ENCODE data around the gene TTF2. TPM values are rescaled to one million over a fixed set of nuclear protein-coding genes. Genes with fewer than 3 reads are reported as not detected.

Gene TTF2
- total RNA-seq, 4 donors from 2014 or later, result 12.1 to 59.4 (median 28.5) TPM

GRCh38 chr1:117017648-117018047 is 42.5 kb upstream of the TTF2 start:
- no peak for TF ChIP-seq CTCF (IDR thresholded peaks at IDR 0.05)
- no peak for TF ChIP-seq POLR2A (IDR thresholded peaks at IDR 0.05)
- DNase-seq, result no peak
- H3K27ac ChIP-seq, result no peak overlapping the region
- H3K4me1 ChIP-seq, result no peaks in the 10 kb centered on the region
- H3K36me3 ChIP-seq, result no peaks in the 10 kb centered on the region
- H3K27me3 ChIP-seq, result no peaks in the 10 kb centered on the region
- H3K9me3 ChIP-seq, result no peaks in the 10 kb centered on the region
- H3K4me3 ChIP-seq, result no peak overlapping the region

- no peak for DNase-seq
- no peaks in the 10 kb centered on the region for H3K36me3 ChIP-seq
- H3K4me1 ChIP-seq, result no peaks in the 10 kb centered on the region
- no peaks in the 10 kb centered on the region for H3K9me3 ChIP-seq
- H3K27ac ChIP-seq, result no peak overlapping the region
- TF ChIP-seq POLR2A (IDR thresholded peaks at IDR 0.05), result no peak
- no peak for TF ChIP-seq CTCF (IDR thresholded peaks at IDR 0.05)
- no peaks in the 10 kb centered on the region for H3K27me3 ChIP-seq
- H3K4me3 ChIP-seq, result no peak overlapping the region
Measured at GRCh38 chr1:117020526-117021156, 39.5 kb upstream of the TTF2 start.

GRCh38 chr1:117022114-117022513 is 38.0 kb upstream of the TTF2 start:
- Histone ChIP-seq H3K27ac (no peak overlapping the region), H3K36me3 (no peaks in the 10 kb centered on the region)
- no peak for DNase-seq

GRCh38 chr1:117025568-117025967 is 34.6 kb upstream of the TTF2 start:
- no peak for DNase-seq
- Histone ChIP-seq H3K27me3 (no peaks in the 10 kb centered on the region), H3K4me3 (no peak overlapping the region), H3K36me3 (no peaks in the 10 kb centered on the region), H3K4me1 (no peaks in the 10 kb centered on the region), H3K27ac (no peak overlapping the region), H3K9me3 (no peaks in the 10 kb centered on the region)
- TF ChIP-seq POLR2A (IDR thresholded peaks at IDR 0.05) (no peak), CTCF (IDR thresholded peaks at IDR 0.05) (no peak)

More at GRCh38 chr1:117022114-117022513, 38.0 kb upstream of the TTF2 start:
- Histone ChIP-seq H3K4me3 (no peak overlapping the region), H3K4me1 (no peaks in the 10 kb centered on the region), H3K9me3 (no peaks in the 10 kb centered on the region), H3K27me3 (no peaks in the 10 kb centered on the region)
- TF ChIP-seq POLR2A (IDR thresholded peaks at IDR 0.05) (no peak), CTCF (IDR thresholded peaks at IDR 0.05) (no peak)

GRCh38 chr1:117026361-117026760 is 33.8 kb upstream of the TTF2 start:
- Histone ChIP-seq H3K36me3 (no peaks in the 10 kb centered on the region), H3K27ac (no peak overlapping the region), H3K27me3 (no peaks in the 10 kb centered on the region), H3K9me3 (no peaks in the 10 kb centered on the region), H3K4me3 (no peak overlapping the region), H3K4me1 (no peaks in the 10 kb centered on the region)
- TF ChIP-seq POLR2A (IDR thresholded peaks at IDR 0.05) (no peak), CTCF (IDR thresholded peaks at IDR 0.05) (no peak)
- DNase-seq, result no peak

- peak overlapping the region in 1 of 4 donors; percentile 40 for H3K27ac ChIP-seq
- H3K36me3 ChIP-seq, result no peaks in the 10 kb centered on the region
- no peaks in the 10 kb centered on the region for H3K4me1 ChIP-seq
- TF ChIP-seq CTCF (IDR thresholded peaks at IDR 0.05) (no peak), POLR2A (IDR thresholded peaks at IDR 0.05) (no peak)
- no peak overlapping the region for H3K4me3 ChIP-seq
- H3K9me3 ChIP-seq, result no peaks in the 10 kb centered on the region
- no peaks in the 10 kb centered on the region for H3K27me3 ChIP-seq
- DNase-seq, result no peak
Measured at GRCh38 chr1:117029685-117030084, 30.4 kb upstream of the TTF2 start.
